AG08396 (cell line): ENCODE results near the gene KLF3.

Source experiments
- DNase-seq: peaks from one replicate; pipeline ENCODE4 v3.0.0; 2012; ENCODE audit warnings: low spot score, mixed read lengths

The KLF3 gene

GRCh38 chr4:38656111-38656510 is 7.9 kb upstream of the KLF3 start:
- DNase-seq: no peak

- no peak for DNase-seq
Observed at GRCh38 chr4:38659346-38659745, 4.7 kb upstream of the KLF3 start.

GRCh38 chr4:38660838-38661237 is 3.2 kb upstream of the KLF3 start:
- DNase-seq: no peak

- no peak for DNase-seq
Observed at GRCh38 chr4:38661371-38661770, 2.6 kb upstream of the KLF3 start.

- DNase-seq: no peak
Observed at GRCh38 chr4:38662522-38663089, 1.4 kb upstream of the KLF3 start.

- DNase-seq: no peak
Observed at GRCh38 chr4:38663090-38663800, 754 bp upstream of the KLF3 start.

GRCh38 chr4:38664706-38665401 is 855 bp downstream of the KLF3 start:
- DNase-seq: peak; percentile 38

GRCh38 chr4:38665551-38666411 is 1.8 kb downstream of the KLF3 start:
- no peak for DNase-seq

- DNase-seq: no peak
Observed at GRCh38 chr4:38666766-38667084, 2.7 kb downstream of the KLF3 start.

GRCh38 chr4:38667085-38667893 is 3.3 kb downstream of the KLF3 start:
- peak; percentile 87 for DNase-seq

GRCh38 chr4:38668203-38668971 is 4.4 kb downstream of the KLF3 start:
- DNase-seq: no peak

- no peak for DNase-seq
Observed at GRCh38 chr4:38669208-38669607, 5.2 kb downstream of the KLF3 start.

GRCh38 chr4:38670109-38670901 is 6.3 kb downstream of the KLF3 start:
- no peak for DNase-seq

- DNase-seq: no peak
Observed at GRCh38 chr4:38670939-38671591, 7.1 kb downstream of the KLF3 start.

- no peak for DNase-seq
Observed at GRCh38 chr4:38671592-38671940, 7.6 kb downstream of the KLF3 start.

- no peak for DNase-seq
Observed at GRCh38 chr4:38672074-38672396, 8.0 kb downstream of the KLF3 start.

GRCh38 chr4:38672397-38673129 is 8.6 kb downstream of the KLF3 start:
- DNase-seq: no peak

- peak; percentile 41 for DNase-seq
Observed at GRCh38 chr4:38673130-38673978, 9.4 kb downstream of the KLF3 start.
